ENCODE measurements around the gene SIGLEC5.

DNA sequence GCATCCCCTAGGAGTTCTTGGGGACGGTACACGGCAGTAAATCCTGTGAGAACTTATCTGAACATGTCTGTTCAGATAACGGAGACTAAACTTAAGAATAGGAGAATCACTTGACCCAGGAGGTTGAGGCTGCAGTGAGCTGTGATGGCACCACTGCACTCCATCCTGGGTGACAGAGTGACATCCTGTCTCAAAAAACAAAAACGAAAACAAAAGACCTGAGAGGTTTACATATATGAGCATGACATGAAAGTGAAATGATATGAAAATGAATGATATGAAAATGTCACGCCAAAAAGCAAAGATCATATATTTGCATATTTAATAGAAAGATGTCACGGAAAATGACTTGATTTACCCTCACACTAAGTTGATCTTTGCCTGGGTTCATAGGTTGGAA is 53.4 kb downstream of the SIGLEC5 start:
- TF ChIP-seq, protein P1, sequence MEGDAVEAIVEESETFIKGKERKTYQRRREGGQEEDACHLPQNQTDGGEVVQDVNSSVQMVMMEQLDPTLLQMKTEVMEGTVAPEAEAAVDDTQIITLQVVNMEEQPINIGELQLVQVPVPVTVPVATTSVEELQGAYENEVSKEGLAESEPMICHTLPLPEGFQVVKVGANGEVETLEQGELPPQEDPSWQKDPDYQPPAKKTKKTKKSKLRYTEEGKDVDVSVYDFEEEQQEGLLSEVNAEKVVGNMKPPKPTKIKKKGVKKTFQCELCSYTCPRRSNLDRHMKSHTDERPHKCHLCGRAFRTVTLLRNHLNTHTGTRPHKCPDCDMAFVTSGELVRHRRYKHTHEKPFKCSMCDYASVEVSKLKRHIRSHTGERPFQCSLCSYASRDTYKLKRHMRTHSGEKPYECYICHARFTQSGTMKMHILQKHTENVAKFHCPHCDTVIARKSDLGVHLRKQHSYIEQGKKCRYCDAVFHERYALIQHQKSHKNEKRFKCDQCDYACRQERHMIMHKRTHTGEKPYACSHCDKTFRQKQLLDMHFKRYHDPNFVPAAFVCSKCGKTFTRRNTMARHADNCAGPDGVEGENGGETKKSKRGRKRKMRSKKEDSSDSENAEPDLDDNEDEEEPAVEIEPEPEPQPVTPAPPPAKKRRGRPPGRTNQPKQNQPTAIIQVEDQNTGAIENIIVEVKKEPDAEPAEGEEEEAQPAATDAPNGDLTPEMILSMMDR (conservative IDR thresholded peaks at IDR 0.05; ENCODE audit: low read length): no peak
- TF ChIP-seq EZH2phosphoT487 (IDR thresholded peaks at IDR 0.05; ENCODE audit: borderline replicate concordance): no peak

All from Loucy (cell line).